BLaER1 (cell line): Measurements from ENCODE around the gene RAET1L.
"Not testable (repeated sequence)": the region's sequence is repeated elsewhere in the genome, so short reads cannot be mapped to it uniquely, and the experiment has no call there.

Experiments used
- H3K27ac ChIP-seq: shearing (Covaris generic); formaldehyde crosslinking; 2 replicates; pipeline ENCODE4 v1.8.1; 2022
- H3K27me3 ChIP-seq: shearing (Covaris generic); formaldehyde crosslinking; 2 replicates; pipeline ENCODE4 v1.8.1; 2022
- H3K36me3 ChIP-seq: shearing (Covaris generic); formaldehyde crosslinking; 2 replicates; pipeline ENCODE4 v1.8.1; 2022
- H3K4me1 ChIP-seq: shearing (Covaris generic); formaldehyde crosslinking; 2 replicates; pipeline ENCODE4 v1.8.1; 2022
- H3K4me2 ChIP-seq: shearing (Covaris generic); formaldehyde crosslinking; 2 replicates; pipeline ENCODE4 v1.8.1; 2022
- H3K4me3 ChIP-seq: shearing (Covaris generic); formaldehyde crosslinking; 2 replicates; pipeline ENCODE4 v1.8.1; 2022
- H3K9ac ChIP-seq: shearing (Covaris generic); formaldehyde crosslinking; 2 replicates; pipeline ENCODE4 v1.8.1; 2022
- H3K9me3 ChIP-seq: shearing (Covaris generic); formaldehyde crosslinking; 2 replicates; pipeline ENCODE4 v1.8.1; 2022
- H4K20me1 ChIP-seq: shearing (Covaris generic); formaldehyde crosslinking; 2 replicates; pipeline ENCODE4 v1.8.1; 2022
- Cebpa-rat ChIP-seq: shearing (Covaris generic); IDR thresholded peaks from 2 replicates; pipeline ENCODE4 v1.8.1; 2022

RAET1L gene

GRCh38 chr6:150025201-150025917, at the start of gene RAET1L:
TSS of gene RAET1L (minus strand) at chr6:150025532. CDS start at chr6:150025471, 61 bp downstream.
- TF ChIP-seq Cebpa-rat: no peak
- Histone ChIP-seq H3K4me1 (peaks cover 12% of the 10 kb centered on the region), H3K36me3 (no peaks in the 10 kb centered on the region), H3K4me3 (no peak within 1 kb of the TSS), H3K27me3 (peaks cover 41% of the 10 kb centered on the region), H3K4me2 (no peak within 1 kb of the TSS), H3K27ac (no peak within 1 kb of the TSS), H3K9ac (no peak within 1 kb of the TSS), H4K20me1 (peaks cover 12% of the 10 kb centered on the region; the same call in 1 of the 2 replicates), H3K9me3 (no peaks in the 10 kb centered on the region)

- Histone ChIP-seq H3K9me3 (no peaks in the 10 kb centered on the region), H3K27ac (no peak overlapping the region), H3K27me3 (no peaks in the 10 kb centered on the region), H4K20me1 (peaks cover 1% of the 10 kb centered on the region; the same call in 1 of the 2 replicates), H3K4me3 (no peak overlapping the region), H3K4me1 (peaks cover 32% of the 10 kb centered on the region), H3K36me3 (no peaks in the 10 kb centered on the region), H3K4me2 (no peak overlapping the region), H3K9ac (no peak overlapping the region)
- TF ChIP-seq Cebpa-rat: no peak
Observed at GRCh38 chr6:150075034-150075421, 49.7 kb upstream of the RAET1L start.

GRCh38 chr6:150074396-150075033, 49.2 kb upstream of the RAET1L start:
- not testable (repeated sequence) for H3K27me3 ChIP-seq, H3K27ac ChIP-seq, H3K4me2 ChIP-seq, H3K36me3 ChIP-seq, H3K4me3 ChIP-seq, H3K9ac ChIP-seq, H4K20me1 ChIP-seq, H3K9me3 ChIP-seq
- peaks cover 32% of the 10 kb centered on the region for H3K4me1 ChIP-seq

GRCh38 chr6:150072201-150072600, 46.9 kb upstream of the RAET1L start:
- Histone ChIP-seq H3K27ac (no peak overlapping the region), H3K27me3 (no peaks in the 10 kb centered on the region), H3K9me3 (no peaks in the 10 kb centered on the region), H3K4me1 (peaks cover 34% of the 10 kb centered on the region), H4K20me1 (no peaks in the 10 kb centered on the region), H3K4me2 (peak overlapping the region; percentile 49), H3K9ac (no peak overlapping the region), H3K4me3 (no peak overlapping the region), H3K36me3 (no peaks in the 10 kb centered on the region)
- no peak for TF ChIP-seq Cebpa-rat

- H3K27me3 ChIP-seq: no peaks in the 10 kb centered on the region
- H3K9me3 ChIP-seq: no peaks in the 10 kb centered on the region
- H3K4me2 ChIP-seq: no peak overlapping the region
- no peaks in the 10 kb centered on the region for H4K20me1 ChIP-seq
- TF ChIP-seq Cebpa-rat: no peak
- H3K4me1 ChIP-seq: peaks cover 34% of the 10 kb centered on the region
- no peak overlapping the region for H3K27ac ChIP-seq
- no peak overlapping the region for H3K4me3 ChIP-seq
- H3K9ac ChIP-seq: no peak overlapping the region
- peaks cover 4% of the 10 kb centered on the region; the same call in 1 of the 2 replicates for H3K36me3 ChIP-seq
Observed at GRCh38 chr6:150070236-150070818, 45.0 kb upstream of the RAET1L start.

GRCh38 chr6:150069706-150070105, 44.4 kb upstream of the RAET1L start:
- peak overlapping the region; percentile 96 for H3K4me2 ChIP-seq
- no peaks in the 10 kb centered on the region for H3K27me3 ChIP-seq
- H3K27ac ChIP-seq: no peak overlapping the region
- peaks cover 34% of the 10 kb centered on the region for H3K4me1 ChIP-seq
- no peaks in the 10 kb centered on the region for H4K20me1 ChIP-seq
- H3K9me3 ChIP-seq: no peaks in the 10 kb centered on the region
- no peak overlapping the region for H3K9ac ChIP-seq
- TF ChIP-seq Cebpa-rat: no peak
- H3K36me3 ChIP-seq: peaks cover 10% of the 10 kb centered on the region
- peak overlapping the region; percentile 78; the same call in 1 of the 2 replicates for H3K4me3 ChIP-seq

DNA sequence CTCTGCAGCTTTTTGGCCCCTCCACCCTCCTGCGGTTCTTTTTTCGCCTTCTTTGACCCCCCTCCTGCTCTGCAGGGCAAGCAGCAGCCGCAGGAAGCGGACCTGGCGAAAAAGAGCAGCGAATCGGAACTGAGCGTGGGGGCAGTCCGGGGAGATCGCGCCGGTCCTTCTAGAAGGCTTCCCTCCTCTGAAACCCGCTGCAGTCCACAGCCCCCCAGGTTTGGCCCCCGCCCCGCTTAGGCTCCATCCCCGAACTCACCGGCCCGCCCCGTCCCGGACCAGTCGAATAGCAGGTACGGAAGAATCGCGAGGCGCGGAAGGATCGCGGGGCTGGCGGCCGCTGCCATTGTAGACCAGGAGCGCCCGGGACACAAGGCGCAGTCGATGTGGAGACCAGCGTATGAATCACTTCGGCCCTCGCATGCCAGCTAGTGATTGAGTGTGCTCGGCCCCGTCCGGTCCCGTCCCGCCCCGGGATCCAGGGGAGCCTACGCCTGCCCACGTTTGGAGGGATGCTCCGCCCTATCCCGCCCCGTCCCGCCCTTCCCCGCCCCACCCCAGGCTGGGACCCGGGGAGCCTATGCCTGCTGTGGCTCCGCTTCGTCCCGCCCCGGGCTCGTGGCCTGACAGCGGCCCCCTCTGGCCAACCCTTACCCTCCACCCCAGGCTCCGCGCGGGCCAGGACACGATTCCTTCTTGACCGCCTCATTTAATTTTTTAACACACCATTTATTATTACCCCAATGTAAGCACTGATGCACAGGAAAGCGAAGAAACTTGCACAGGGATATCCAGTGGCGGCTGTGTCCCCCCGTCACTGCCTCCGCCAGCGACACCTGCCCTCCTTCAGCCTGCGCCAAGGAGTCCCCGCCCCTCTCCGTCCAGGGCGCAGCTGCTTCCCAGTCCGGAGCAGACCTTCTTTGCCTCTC, 43.7 kb upstream of the RAET1L start, which contains the start of gene ULBP3:
TSS of gene ULBP3 (minus strand) at position 402 of the 929 bp plus-strand sequence. CDS start at position 347, 55 bp downstream.
- Histone ChIP-seq H3K4me3 (peak within 1 kb of the TSS; percentile 78), H3K4me1 (peaks cover 34% of the 10 kb centered on the region), H4K20me1 (no peaks in the 10 kb centered on the region), H3K27ac (peak within 1 kb of the TSS; percentile 49), H3K9ac (peak within 1 kb of the TSS; percentile 79), H3K9me3 (no peaks in the 10 kb centered on the region), H3K4me2 (peak within 1 kb of the TSS; percentile 96), H3K36me3 (peaks cover 18% of the 10 kb centered on the region), H3K27me3 (no peaks in the 10 kb centered on the region)
- TF ChIP-seq Cebpa-rat: no peak

- Histone ChIP-seq H3K4me2 (peak overlapping the region; percentile 96), H3K36me3 (peaks cover 26% of the 10 kb centered on the region), H3K4me3 (peak overlapping the region; percentile 78), H3K4me1 (peaks cover 34% of the 10 kb centered on the region), H3K9me3 (no peaks in the 10 kb centered on the region), H3K27me3 (no peaks in the 10 kb centered on the region), H3K27ac (peak overlapping the region; percentile 49; the same call in 1 of the 2 replicates), H3K9ac (peak overlapping the region; percentile 79), H4K20me1 (no peaks in the 10 kb centered on the region)
- TF ChIP-seq Cebpa-rat: no peak
Observed at GRCh38 chr6:150068151-150068550, 42.8 kb upstream of the RAET1L start.

DNA sequence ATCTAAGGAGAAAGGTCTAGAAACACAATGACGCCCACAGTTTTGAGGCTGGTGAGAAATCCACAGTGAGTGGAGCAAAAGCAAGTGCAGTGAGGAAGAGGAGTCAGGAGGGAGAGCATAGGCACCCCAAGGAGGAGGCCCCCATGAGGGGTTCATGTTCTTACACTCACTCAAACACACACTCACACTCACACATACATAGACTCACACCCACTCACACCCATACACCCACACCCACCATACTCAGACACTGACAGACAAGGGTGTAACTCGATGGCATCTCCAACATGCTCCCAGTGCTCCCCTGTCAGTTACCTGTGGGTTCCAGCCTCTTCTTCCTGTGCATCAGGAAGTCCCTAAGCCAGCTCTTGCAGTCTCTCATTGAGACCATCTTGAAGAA, 39.8 kb upstream of the RAET1L start:
- no peak for TF ChIP-seq Cebpa-rat
- no peaks in the 10 kb centered on the region for H4K20me1 ChIP-seq
- no peak overlapping the region for H3K4me3 ChIP-seq
- no peaks in the 10 kb centered on the region; the same call in 1 of the 2 replicates for H3K9me3 ChIP-seq
- H3K4me2 ChIP-seq: no peak overlapping the region
- peaks cover 26% of the 10 kb centered on the region for H3K36me3 ChIP-seq
- peaks cover 27% of the 10 kb centered on the region for H3K4me1 ChIP-seq
- H3K9ac ChIP-seq: no peak overlapping the region
- no peak overlapping the region for H3K27ac ChIP-seq
- H3K27me3 ChIP-seq: no peaks in the 10 kb centered on the region
